HUES6 (cell line): Measurements from ENCODE around the gene TSSK6.

Experiments used
- H3K27ac ChIP-seq: 2 replicates; pipeline ENCODE4 v1.7.0; 2013; ENCODE audit warnings: low read depth, mild to moderate bottlenecking, low read length, inconsistent platforms
- H3K27me3 ChIP-seq: 2 replicates; pipeline ENCODE4 v1.6.1; 2013; ENCODE audit warnings: low read length; ENCODE audit not compliant: control insufficient read depth, insufficient read depth
- H3K36me3 ChIP-seq: 2 replicates; pipeline ENCODE4 v1.6.1; 2013; ENCODE audit warnings: low read length; ENCODE audit not compliant: control insufficient read depth, insufficient read depth
- H3K4me1 ChIP-seq: 2 replicates; pipeline ENCODE4 v1.6.1; 2013; ENCODE audit warnings: low read length; ENCODE audit not compliant: control insufficient read depth, insufficient read depth
- H3K4me3 ChIP-seq: 2 replicates; pipeline ENCODE4 v1.5.1; 2013; ENCODE audit warnings: low read depth, low read length
- H3K9ac ChIP-seq: one replicate; pipeline ENCODE4 v1.6.1; 2013; ENCODE audit warnings: mild to moderate bottlenecking, low read length
- H3K9me3 ChIP-seq: 2 replicates; pipeline ENCODE4 v1.6.1; 2013; ENCODE audit warnings: low read depth, low read length; ENCODE audit not compliant: control insufficient read depth, insufficient read depth

TSSK6 gene

DNA sequence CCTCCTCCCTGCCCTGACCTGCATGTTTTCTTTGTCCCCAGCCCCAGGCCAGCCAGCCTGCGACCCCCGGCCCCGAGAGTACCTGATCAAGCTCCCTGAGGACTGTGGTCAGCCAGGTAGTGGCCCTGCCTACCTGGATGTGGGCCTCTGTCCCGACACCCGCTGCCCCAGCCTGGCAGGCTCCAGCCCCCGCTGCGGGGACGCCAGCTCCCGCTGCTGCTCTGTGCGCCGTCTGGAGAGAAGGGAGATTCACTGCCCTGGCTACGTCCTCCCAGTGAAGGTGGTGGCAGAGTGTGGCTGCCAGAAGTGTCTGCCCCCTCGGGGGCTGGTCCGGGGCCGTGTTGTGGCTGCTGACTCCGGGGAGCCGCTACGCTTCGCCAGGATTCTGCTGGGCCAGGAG lies 28.3 kb upstream of the TSSK6 start:
- no peak overlapping the region for H3K9ac ChIP-seq
- no peak overlapping the region for H3K27ac ChIP-seq
- no peaks in the 10 kb centered on the region for H3K9me3 ChIP-seq
- peaks cover 22% of the 10 kb centered on the region for H3K27me3 ChIP-seq
- H3K4me3 ChIP-seq: no peak overlapping the region
- no peaks in the 10 kb centered on the region for H3K36me3 ChIP-seq
- H3K4me1 ChIP-seq: peaks cover 8% of the 10 kb centered on the region; the same call in 1 of the 2 replicates

DNA sequence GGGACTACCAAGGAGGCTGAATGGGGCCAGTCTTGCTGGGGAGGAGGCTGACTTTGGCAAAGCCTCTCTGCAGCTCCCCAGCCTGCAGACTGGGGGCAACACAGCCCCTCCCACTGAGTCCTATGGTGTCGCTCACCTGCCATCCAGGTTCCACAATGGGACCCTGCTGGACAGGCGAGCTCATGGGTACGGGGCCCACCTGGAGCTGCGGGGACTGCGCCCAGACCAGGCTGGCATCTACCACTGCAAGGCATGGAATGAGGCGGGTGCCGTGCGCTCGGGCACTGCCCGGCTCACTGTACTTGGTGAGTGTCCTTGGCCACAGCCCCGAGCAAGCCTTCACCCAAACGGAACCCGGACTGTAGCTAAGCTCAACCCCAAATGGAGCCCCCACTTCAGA lies 27.8 kb upstream of the TSSK6 start:
- Histone ChIP-seq H3K9ac (no peak overlapping the region), H3K4me3 (no peak overlapping the region), H3K4me1 (peaks cover 8% of the 10 kb centered on the region; the same call in 1 of the 2 replicates), H3K27ac (no peak overlapping the region), H3K27me3 (peaks cover 27% of the 10 kb centered on the region), H3K36me3 (no peaks in the 10 kb centered on the region), H3K9me3 (no peaks in the 10 kb centered on the region)

DNA sequence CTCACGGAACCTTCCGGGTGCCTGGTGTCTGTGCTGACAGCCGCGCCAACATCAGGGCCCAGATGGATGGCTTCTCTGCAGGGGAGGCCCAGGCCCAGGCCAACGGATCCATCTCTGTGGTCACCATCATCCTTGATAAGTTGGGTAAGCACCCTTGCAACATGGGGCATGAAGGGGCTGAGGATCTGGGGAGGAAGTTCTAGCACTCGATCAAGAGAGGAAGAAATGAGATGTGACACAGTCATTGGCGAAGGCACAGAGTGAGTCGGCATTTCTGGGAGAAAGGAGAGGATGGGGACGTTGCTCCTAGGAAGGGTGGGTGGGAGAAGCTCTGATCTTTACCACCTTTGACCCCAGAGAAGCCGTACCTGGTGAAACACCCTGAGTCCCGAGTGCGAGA lies 27.2 kb upstream of the TSSK6 start:
- Histone ChIP-seq H3K27me3 (peaks cover 33% of the 10 kb centered on the region), H3K4me3 (no peak overlapping the region), H3K4me1 (peaks cover 8% of the 10 kb centered on the region; the same call in 1 of the 2 replicates), H3K9ac (no peak overlapping the region), H3K9me3 (no peaks in the 10 kb centered on the region), H3K27ac (no peak overlapping the region), H3K36me3 (no peaks in the 10 kb centered on the region)

DNA sequence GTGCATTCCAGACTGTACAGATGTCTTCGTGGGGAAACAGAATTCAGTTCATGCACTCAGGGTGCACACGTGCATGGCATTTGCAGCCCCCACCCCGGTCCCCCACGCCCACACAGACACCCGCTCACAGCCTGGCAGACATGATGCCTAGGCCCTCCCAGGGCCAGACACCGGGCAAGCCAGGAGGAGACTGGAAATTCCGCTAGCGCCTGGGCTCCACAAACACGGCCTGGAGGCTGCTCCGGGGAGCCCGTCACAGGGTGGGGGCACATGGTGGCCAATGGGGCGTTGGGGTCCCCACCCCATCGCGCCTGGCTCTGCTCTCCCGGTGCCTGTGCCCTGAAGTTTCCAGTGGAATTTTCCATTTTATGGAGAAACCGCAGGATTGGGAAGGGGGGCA lies 26.3 kb upstream of the TSSK6 start:
- Histone ChIP-seq H3K4me3 (no peak overlapping the region), H3K4me1 (peaks cover 8% of the 10 kb centered on the region; the same call in 1 of the 2 replicates), H3K27me3 (peaks cover 36% of the 10 kb centered on the region), H3K27ac (no peak overlapping the region), H3K36me3 (no peaks in the 10 kb centered on the region), H3K9ac (no peak overlapping the region), H3K9me3 (no peaks in the 10 kb centered on the region)

DNA sequence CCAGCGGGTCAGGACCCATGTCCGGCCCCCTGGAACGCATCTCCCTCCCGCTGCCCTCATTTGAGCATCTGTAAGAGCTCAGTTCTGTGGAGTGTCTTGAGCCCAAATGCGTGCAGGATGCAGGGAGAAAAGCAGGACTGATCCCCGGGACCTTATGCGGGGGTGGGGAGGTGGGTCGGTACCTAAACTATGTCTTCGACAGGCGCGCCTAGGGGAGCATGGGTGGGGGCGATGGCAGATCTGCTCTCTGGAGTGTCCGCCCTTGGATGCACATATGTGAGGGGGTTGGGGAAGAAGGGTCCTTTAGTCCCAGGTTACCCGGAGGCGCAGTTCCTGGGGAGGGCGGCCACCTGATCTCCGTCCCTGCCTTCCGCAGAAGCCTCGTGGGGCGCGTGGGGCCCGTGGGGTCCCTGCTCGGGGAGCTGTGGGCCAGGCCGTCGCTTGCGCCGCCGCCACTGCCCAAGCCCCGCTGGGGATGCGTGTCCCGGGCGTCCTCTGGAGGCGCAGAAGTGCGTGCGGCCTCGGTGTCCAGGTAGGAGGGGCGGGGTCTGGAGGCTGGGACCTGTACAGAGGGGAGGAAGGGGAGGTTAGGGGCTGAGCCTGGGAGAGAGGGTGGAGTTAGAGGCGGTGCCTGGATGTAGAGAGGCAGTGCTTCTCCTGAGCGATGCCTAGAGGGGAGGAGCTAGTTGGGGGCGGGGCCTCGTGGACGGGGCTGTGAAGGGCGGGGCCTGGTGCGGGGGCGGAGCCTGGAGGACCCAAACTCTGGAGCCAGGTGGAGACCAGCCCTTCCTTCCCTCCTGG lies 25.6 kb upstream of the TSSK6 start:
- H3K27me3 ChIP-seq: peaks cover 36% of the 10 kb centered on the region
- H3K36me3 ChIP-seq: no peaks in the 10 kb centered on the region
- H3K9ac ChIP-seq: peak overlapping the region; percentile 42
- no peak overlapping the region for H3K27ac ChIP-seq
- H3K9me3 ChIP-seq: no peaks in the 10 kb centered on the region
- H3K4me1 ChIP-seq: peaks cover 8% of the 10 kb centered on the region; the same call in 1 of the 2 replicates
- H3K4me3 ChIP-seq: peak overlapping the region; percentile 76

DNA sequence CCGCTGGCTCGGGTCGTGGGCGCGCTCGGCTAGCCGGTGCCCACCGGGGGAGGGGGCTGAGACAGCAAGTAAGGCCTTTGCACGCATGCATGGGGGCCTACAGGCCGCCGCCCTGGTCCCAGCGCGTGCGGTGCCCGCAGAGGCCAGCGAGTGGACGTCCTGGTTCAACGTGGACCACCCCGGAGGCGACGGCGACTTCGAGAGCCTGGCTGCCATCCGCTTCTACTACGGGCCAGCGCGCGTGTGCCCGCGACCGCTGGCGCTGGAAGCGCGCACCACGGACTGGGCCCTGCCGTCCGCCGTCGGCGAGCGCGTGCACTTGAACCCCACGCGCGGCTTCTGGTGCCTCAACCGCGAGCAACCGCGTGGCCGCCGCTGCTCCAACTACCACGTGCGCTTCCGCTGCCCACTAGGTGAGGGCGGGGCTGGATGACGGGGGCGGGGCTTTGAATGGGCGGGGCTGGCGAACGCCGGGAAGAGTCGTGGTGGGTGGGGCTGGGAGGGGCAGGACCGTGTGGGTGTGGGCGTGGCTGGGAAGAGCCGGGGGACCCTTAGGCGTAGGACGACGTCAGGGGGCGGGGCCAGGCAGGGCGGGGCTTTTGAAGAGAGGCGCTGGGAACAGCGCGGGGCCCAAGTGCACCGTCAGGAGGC lies 24.8 kb upstream of the TSSK6 start:
- Histone ChIP-seq H3K27me3 (peaks cover 36% of the 10 kb centered on the region), H3K36me3 (no peaks in the 10 kb centered on the region; the same call in 1 of the 2 replicates), H3K4me3 (peak overlapping the region; percentile 76)

DNA sequence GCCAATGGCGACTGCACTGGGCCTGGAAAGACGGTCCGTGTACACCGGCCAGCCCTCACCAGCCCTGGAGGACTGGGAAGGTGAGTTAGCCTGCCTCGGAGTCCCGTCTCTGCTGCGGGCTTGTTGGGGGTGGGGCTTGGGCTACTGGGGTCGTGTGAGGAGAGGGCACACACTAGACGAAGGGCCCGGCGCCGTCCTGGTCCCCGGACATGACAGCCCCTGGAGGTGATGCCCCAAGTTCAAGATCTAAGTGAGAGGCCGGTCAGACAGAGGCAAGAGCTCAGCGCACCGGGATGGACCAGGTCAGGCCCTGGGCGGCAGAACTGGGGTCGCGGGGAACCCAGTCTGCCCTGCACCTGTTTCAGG lies 24.3 kb upstream of the TSSK6 start:
- Histone ChIP-seq H3K9ac (no peak overlapping the region), H3K27me3 (peaks cover 36% of the 10 kb centered on the region), H3K27ac (no peak overlapping the region), H3K4me1 (peaks cover 8% of the 10 kb centered on the region; the same call in 1 of the 2 replicates), H3K36me3 (no peaks in the 10 kb centered on the region; the same call in 1 of the 2 replicates), H3K9me3 (no peaks in the 10 kb centered on the region), H3K4me3 (no peak overlapping the region)

More for the DNA sequence above, 24.8 kb upstream of the TSSK6 start:
- H3K4me1 ChIP-seq: peaks cover 8% of the 10 kb centered on the region; the same call in 1 of the 2 replicates
- no peak overlapping the region for H3K9ac ChIP-seq
- no peaks in the 10 kb centered on the region for H3K9me3 ChIP-seq
- no peak overlapping the region for H3K27ac ChIP-seq

DNA sequence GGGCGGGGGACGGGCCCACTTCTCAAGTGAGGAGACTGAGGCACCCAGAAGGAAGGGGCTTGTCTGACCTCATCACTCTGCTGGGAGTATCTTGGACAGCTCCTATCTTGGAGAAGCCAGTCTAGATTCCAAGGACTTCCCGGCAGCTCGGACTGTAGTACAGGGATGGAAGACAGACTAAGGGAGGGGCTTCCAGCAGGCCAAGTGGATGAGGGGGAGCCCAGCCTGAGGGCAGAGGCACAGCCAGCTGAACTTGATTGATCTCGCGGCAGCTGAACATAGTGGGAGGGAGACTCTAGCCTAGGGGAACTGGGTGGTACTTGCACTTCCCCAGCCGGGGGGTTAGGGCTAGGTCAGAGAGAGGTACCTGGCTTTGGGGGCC lies 23.4 kb upstream of the TSSK6 start:
- Histone ChIP-seq H3K27me3 (peaks cover 41% of the 10 kb centered on the region), H3K27ac (no peak overlapping the region), H3K4me3 (peak overlapping the region; percentile 68), H3K4me1 (peaks cover 8% of the 10 kb centered on the region; the same call in 1 of the 2 replicates), H3K9me3 (no peaks in the 10 kb centered on the region), H3K36me3 (no peaks in the 10 kb centered on the region; the same call in 1 of the 2 replicates), H3K9ac (no peak overlapping the region)

DNA sequence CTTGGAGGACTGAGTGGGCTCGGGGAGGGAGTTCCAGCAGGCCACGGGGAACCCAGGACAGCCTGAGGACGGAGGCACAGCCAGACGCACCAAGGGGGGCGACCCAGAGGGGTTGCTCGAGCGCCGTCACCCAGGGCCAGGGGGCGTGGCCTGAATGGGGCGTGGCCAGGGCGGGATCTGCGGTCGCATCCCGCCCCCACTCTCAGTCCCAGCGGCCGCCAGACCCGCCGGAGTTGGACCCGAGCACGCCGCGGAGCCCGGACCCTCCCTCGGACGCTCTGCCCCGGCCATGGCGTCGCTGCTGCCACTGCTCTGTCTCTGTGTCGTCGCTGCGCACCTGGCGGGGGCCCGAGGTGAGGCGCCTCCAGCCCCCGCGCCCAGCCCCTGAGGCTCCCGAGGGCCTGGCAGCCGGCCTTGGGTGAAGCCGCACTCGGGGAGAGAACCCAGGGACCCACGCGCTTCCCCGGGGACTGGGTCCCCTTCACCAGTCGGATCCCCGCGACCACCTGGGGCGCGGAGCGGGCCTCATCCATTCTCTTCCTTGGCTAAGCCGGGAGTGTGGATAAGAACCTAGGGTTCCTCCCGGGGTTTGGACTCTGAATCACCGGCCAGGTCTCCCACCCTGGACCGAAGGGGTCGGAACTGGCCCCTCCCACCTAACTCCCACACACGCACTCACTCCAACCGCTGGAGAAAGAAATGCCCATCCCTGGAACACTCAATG lies 22.9 kb upstream of the TSSK6 start, which contains the start of gene CILP2:
Gene CILP2 (plus strand): TSS at position 205 of the 724 bp plus-strand sequence. CDS start 85 bp downstream, at position 290.
- Histone ChIP-seq H3K9ac (peak within 1 kb of the TSS; percentile 27), H3K36me3 (no peaks in the 10 kb centered on the region; the same call in 1 of the 2 replicates), H3K4me1 (peaks cover 8% of the 10 kb centered on the region; the same call in 1 of the 2 replicates), H3K27me3 (peaks cover 41% of the 10 kb centered on the region), H3K4me3 (peak within 1 kb of the TSS; percentile 68), H3K27ac (no peak within 1 kb of the TSS), H3K9me3 (no peaks in the 10 kb centered on the region)

DNA sequence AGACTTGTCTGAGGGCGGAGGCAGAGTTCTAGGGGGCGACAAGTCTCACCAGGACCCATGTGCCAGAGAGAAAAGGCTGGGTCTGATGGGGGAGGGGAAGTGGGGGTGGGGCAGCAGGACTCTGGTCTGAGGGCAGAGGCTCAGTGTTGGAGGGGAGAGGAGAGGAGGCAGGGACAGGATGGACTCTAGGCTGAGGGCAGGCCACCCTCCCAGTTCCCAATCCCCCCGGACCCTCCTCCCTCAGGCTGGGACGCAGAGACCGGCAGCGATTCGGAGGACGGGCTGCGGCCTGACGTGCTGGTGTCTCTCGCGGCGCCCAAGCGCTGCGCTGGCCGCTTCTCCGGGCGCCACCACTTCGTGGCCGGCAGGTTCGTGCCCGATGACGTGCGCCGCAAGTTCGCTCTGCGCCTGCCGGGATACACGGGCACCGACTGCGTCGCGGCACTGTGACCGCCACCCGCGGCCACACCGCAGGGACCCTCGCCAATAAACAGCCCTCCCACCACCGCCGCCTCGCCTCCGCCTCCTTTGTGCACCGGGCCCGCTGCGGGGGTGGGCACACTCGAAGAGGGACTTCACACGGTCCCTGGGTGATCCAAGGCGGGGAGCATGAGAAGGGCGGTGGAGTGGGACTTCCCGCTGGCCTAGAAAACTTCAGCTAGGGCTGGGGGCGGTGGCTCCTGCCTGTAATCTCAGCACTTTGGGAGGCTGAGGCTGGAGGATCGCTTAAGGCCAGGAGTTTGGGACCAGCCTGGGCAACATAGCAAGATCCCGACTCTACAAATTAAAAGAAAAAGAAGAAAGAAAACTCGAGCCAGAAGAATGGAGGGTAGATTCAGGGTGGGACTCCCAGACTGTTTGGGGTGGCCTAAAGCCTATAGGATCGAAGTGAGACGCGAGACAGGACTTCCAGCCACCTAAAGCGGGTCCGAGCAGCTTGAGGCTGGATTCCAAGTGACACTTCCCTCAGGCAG lies 22.0 kb upstream of the TSSK6 start:
- no peak overlapping the region for H3K9ac ChIP-seq
- peaks cover 41% of the 10 kb centered on the region for H3K27me3 ChIP-seq
- peaks cover 11% of the 10 kb centered on the region; the same call in 1 of the 2 replicates for H3K4me1 ChIP-seq
- H3K27ac ChIP-seq: no peak overlapping the region
- no peaks in the 10 kb centered on the region for H3K9me3 ChIP-seq
- no peaks in the 10 kb centered on the region; the same call in 1 of the 2 replicates for H3K36me3 ChIP-seq
- peak overlapping the region; percentile 68 for H3K4me3 ChIP-seq
